ENCODE measurements around the gene ADAD2.

DNA sequence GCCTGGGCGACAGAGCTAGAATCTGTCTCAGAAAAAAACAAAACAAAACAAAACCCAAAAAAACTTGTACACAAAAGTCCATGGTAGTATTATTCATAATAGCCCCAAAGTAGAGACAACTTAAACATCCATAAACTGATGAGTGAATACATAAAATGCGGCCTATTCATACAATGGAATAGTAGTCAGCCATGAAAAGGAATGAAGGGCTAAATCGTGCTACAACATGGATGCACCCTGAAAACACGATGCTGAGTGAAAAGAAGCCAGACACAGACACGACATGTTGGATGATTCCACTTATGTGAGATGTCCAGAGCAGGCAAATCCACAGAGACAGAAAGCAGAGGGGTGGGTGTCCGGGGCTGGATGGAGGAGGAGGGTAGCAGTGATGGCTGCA, 36.6 kb downstream of the ADAD2 start:
- no peak for TF ChIP-seq ZNF138 (tag by site-specific recombination; IDR thresholded peaks at IDR 0.05; ENCODE audit: borderline replicate concordance)
- no peak for TF ChIP-seq ZNF239 (tag by site-specific recombination; IDR thresholded peaks at IDR 0.05)
- no peak for TF ChIP-seq ZBTB48 (tag by site-specific recombination; IDR thresholded peaks at IDR 0.05)
- TF ChIP-seq, protein P1, sequence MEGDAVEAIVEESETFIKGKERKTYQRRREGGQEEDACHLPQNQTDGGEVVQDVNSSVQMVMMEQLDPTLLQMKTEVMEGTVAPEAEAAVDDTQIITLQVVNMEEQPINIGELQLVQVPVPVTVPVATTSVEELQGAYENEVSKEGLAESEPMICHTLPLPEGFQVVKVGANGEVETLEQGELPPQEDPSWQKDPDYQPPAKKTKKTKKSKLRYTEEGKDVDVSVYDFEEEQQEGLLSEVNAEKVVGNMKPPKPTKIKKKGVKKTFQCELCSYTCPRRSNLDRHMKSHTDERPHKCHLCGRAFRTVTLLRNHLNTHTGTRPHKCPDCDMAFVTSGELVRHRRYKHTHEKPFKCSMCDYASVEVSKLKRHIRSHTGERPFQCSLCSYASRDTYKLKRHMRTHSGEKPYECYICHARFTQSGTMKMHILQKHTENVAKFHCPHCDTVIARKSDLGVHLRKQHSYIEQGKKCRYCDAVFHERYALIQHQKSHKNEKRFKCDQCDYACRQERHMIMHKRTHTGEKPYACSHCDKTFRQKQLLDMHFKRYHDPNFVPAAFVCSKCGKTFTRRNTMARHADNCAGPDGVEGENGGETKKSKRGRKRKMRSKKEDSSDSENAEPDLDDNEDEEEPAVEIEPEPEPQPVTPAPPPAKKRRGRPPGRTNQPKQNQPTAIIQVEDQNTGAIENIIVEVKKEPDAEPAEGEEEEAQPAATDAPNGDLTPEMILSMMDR (tag by site-specific recombination; IDR thresholded peaks at IDR 0.05), result no peak
- no peak for TF ChIP-seq REPIN1 (tag by site-specific recombination; IDR thresholded peaks at IDR 0.05; ENCODE audit: low read depth)
- TF ChIP-seq, protein P2, sequence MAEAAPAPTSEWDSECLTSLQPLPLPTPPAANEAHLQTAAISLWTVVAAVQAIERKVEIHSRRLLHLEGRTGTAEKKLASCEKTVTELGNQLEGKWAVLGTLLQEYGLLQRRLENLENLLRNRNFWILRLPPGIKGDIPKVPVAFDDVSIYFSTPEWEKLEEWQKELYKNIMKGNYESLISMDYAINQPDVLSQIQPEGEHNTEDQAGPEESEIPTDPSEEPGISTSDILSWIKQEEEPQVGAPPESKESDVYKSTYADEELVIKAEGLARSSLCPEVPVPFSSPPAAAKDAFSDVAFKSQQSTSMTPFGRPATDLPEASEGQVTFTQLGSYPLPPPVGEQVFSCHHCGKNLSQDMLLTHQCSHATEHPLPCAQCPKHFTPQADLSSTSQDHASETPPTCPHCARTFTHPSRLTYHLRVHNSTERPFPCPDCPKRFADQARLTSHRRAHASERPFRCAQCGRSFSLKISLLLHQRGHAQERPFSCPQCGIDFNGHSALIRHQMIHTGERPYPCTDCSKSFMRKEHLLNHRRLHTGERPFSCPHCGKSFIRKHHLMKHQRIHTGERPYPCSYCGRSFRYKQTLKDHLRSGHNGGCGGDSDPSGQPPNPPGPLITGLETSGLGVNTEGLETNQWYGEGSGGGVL (tag by site-specific recombination; IDR thresholded peaks at IDR 0.05), result no peak
- no peak for TF ChIP-seq ZNF140 (tag by site-specific recombination; IDR thresholded peaks at IDR 0.05)
- TF ChIP-seq ZNF777 (tag by site-specific recombination; IDR thresholded peaks at IDR 0.05; ENCODE audit: borderline replicate concordance), result no peak

All from HEK293 (cell line).